Ovary (tissue), 9 donors: ENCODE data around the gene RNGTT. TPM values are rescaled to one million over a fixed set of nuclear protein-coding genes. Genes with fewer than 3 reads are reported as not detected.

Experiments
- DNase-seq, 5 donors: peaks; one replicate each; pipeline ENCODE4 v3.0.0-alpha.2; 2019 to 2020
- H3K27ac ChIP-seq, 2 donors: fragments of 200-600 bp; one replicate each; pipeline versions ENCODE4 v1.5.1 to v1.8.0; 2019 to 2022
- H3K27me3 ChIP-seq: fragments of 200-600 bp; one replicate; pipeline ENCODE4 v1.8.0; 2022
- H3K36me3 ChIP-seq: fragments of 200-600 bp; sonication (generic); one replicate; pipeline ENCODE4 v1.5.1; 2019
- H3K4me1 ChIP-seq: one replicate; pipeline ENCODE4 v1.8.1; 2013; ENCODE audit warnings: mild to moderate bottlenecking, moderate library complexity; ENCODE audit not compliant: insufficient read depth
- H3K4me3 ChIP-seq: fragments of 200-600 bp; sonication (generic); one replicate; pipeline ENCODE4 v1.5.1; 2017
- H3K9me3 ChIP-seq, 2 donors: fragments of 200-600 bp in 1 of 2; sonication (generic) in 1 of 2; one replicate each; pipeline versions ENCODE4 v1.5.1 to v1.8.1; 2013 to 2019; ENCODE audit warnings: mild to moderate bottlenecking in 1 of 2, moderate library complexity in 1 of 2
- EP300 ChIP-seq: sonication (generic); formaldehyde crosslinking; IDR thresholded peaks from one replicate; pipeline ENCODE4 v1.6.1; 2017; ENCODE audit warnings: antibody characterized with exemption
- POLR2A ChIP-seq: fragments of 450-650 bp; IDR thresholded peaks from one replicate; pipeline ENCODE4 v1.6.1; 2017; ENCODE audit warnings: antibody characterized with exemption, mild to moderate bottlenecking, moderate library complexity
- WGBS, 3 donors: extraction: QIAGEN DNeasy Blood & Tissue Kit in 1 of 3; methylation state at CpG; one replicate each; pipeline versions ENCODE4 v1.1.5 to v1.1.7; 2013 to 2017; 5-methylcytosine and 5-hydroxymethylcytosine counted together
- intact Hi-C, 4 donors: fragments of 100-400 bp; cut with DNase I; formaldehyde crosslinking; loops; one replicate each; pipeline versions ENCODE4 v1.11.0 to v1.15.1; 2022 to 2023
- polyA plus RNA-seq, 2 donors: library from polyadenylated mRNA; stranded (reverse); fragments of 200-250 nt in 1 of 2; fragments of 350-450 nt in 1 of 2; fragmentation: Illumina TruSeq in 1 of 2; extraction: RNeasy Lipid Tissue Mini Kit (QIAGEN cat#74804) in 1 of 2; gene quantifications; one replicate each; pipeline ENCODE4 v1.2.3, GENCODE V29; 2013 to 2014
- total RNA-seq, 7 donors: library from RNA; depleted of rRNA in 2 of 7; stranded (reverse); fragments of >200 nt in 2 of 7; fragmentation: NEBNext Ultra II Directional in 3 of 7; extraction: Animal tissue kit (Norgen Biotek cat#: 25700) in 3 of 7; gene quantifications; one replicate each; pipeline versions ENCODE4 v1.1.0 to v1.2.4, GENCODE V29; 2016 to 2023
- TF ChIP-seq, protein P1 (sequence below), 3 donors: fragments of 450-650 bp in 2 of 3; fragments of 200-600 bp in 1 of 3; IDR thresholded peaks; one replicate each; pipeline versions ENCODE4 v1.5.1 to v1.8.0; 2016 to 2022; ENCODE audit warnings: antibody characterized with exemption in 3 of 3, mild to moderate bottlenecking in 1 of 3
- donor health status: DM: no; HTN: no; CAD: no; lungs with moderate emphysema.
- donor health status: DM: no; HTN: no; CAD: no.
- donor health status: Bipolar disorder and iron deficiency.
- donor health status: DM: yes; HTN: yes; CAD: no.
- donor health status: DM: no; HTN: no; CAD: no.
- donor health status: DM: yes; HTN: yes; CAD: no.

The RNGTT gene
- total and polyA plus RNA-seq, 9 donors: 3.9 to 17.9 (median 10.5) TPM

GRCh38 chr6:88825856-88826255, 137.6 kb downstream of the RNGTT start:
- Histone ChIP-seq H3K27ac (no peak overlapping the region), H3K27me3 (no peaks in the 10 kb centered on the region), H3K9me3 (no peaks in the 10 kb centered on the region), H3K4me3 (no peak overlapping the region), H3K4me1 (no peaks in the 10 kb centered on the region), H3K36me3 (no peaks in the 10 kb centered on the region)
- intact Hi-C loops: no loop called here
- DNase-seq: no peak
- WGBS, 3 donors: 92 to 96% (median 95%) methylated on average over 3 of the region's 3 CpGs
- TF ChIP-seq POLR2A (no peak), EP300 (no peak)
- TF ChIP-seq, protein P1, sequence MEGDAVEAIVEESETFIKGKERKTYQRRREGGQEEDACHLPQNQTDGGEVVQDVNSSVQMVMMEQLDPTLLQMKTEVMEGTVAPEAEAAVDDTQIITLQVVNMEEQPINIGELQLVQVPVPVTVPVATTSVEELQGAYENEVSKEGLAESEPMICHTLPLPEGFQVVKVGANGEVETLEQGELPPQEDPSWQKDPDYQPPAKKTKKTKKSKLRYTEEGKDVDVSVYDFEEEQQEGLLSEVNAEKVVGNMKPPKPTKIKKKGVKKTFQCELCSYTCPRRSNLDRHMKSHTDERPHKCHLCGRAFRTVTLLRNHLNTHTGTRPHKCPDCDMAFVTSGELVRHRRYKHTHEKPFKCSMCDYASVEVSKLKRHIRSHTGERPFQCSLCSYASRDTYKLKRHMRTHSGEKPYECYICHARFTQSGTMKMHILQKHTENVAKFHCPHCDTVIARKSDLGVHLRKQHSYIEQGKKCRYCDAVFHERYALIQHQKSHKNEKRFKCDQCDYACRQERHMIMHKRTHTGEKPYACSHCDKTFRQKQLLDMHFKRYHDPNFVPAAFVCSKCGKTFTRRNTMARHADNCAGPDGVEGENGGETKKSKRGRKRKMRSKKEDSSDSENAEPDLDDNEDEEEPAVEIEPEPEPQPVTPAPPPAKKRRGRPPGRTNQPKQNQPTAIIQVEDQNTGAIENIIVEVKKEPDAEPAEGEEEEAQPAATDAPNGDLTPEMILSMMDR (IDR thresholded peaks at IDR 0.05): no peak

GRCh38 chr6:88823998-88824397, 139.4 kb downstream of the RNGTT start:
- Histone ChIP-seq H3K9me3 (no peaks in the 10 kb centered on the region), H3K27me3 (no peaks in the 10 kb centered on the region), H3K4me1 (no peaks in the 10 kb centered on the region), H3K4me3 (no peak overlapping the region), H3K27ac (no peak overlapping the region), H3K36me3 (no peaks in the 10 kb centered on the region)
- intact Hi-C loops: no loop called here
- no peak for TF ChIP-seq EP300
- no peak for TF ChIP-seq POLR2A
- TF ChIP-seq, protein P1 (IDR thresholded peaks at IDR 0.05): no peak
- 62 to 81% (median 66%) methylated on average over 2 of the region's 2 CpGs for WGBS, 3 donors
- no peak for DNase-seq

DNA sequence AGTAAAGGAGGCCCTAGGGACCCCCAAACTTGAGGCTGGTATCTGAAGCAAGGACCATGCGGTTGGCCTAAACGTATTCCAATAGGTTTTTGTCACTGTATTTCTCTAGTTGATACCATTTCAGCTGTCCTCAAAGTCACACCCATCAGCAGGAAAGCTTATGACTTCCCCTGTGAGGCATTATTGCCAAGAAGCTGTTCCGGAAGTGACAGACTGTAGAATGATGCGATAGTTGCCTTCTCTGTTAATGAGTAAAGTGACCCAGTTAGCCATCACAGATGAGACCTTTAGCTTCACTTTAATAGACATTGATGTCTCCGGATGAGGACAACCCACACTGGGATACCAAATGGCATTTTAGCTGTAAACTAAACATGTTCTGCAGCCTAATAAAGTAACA, 147.9 kb downstream of the RNGTT start:
- H3K4me1 ChIP-seq: no peaks in the 10 kb centered on the region
- intact Hi-C loops: loop anchor here in 1 of 4 donors (2.0 kb wide), 1 partner anchor 29 kb away; no protein-coding TSS in a partner anchor
- no peaks in the 10 kb centered on the region for H3K27me3 ChIP-seq
- no peak overlapping the region for H3K4me3 ChIP-seq
- 88 to 97% (median 93%) methylated on average over 5 of the region's 5 CpGs for WGBS, 3 donors
- TF ChIP-seq, protein P1 (IDR thresholded peaks at IDR 0.05): no peak
- TF ChIP-seq POLR2A (no peak), EP300 (no peak)
- H3K36me3 ChIP-seq: no peaks in the 10 kb centered on the region
- H3K27ac ChIP-seq: no peak overlapping the region
- H3K9me3 ChIP-seq: no peaks in the 10 kb centered on the region
- DNase-seq: no peak

DNA sequence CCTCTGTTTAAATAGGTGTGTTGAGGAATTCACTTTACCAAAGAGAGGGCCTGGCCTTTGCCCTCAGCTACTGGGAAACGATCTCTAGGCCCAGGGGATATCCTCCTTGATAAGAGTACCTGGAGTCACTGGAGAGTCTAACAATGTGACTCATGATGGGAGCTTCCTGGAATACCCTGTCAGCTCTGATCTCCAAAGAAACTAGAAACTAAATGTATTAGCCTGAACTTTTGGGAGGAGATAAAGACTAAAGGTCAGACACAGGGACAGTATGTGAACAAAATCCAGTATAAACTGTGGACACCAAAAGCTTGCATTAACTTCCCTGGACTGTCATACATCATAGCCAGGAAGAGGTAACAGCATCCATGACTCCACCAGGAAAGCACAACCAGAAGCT, 148.5 kb downstream of the RNGTT start:
- H3K36me3 ChIP-seq: no peaks in the 10 kb centered on the region
- TF ChIP-seq POLR2A (no peak), EP300 (no peak)
- TF ChIP-seq, protein P1 (IDR thresholded peaks at IDR 0.05): no peak
- WGBS, 3 donors: 72 to 85% (median 79%) methylated on average over 1 of the region's 1 CpG
- no peak for DNase-seq
- H3K27me3 ChIP-seq: no peaks in the 10 kb centered on the region
- no peaks in the 10 kb centered on the region for H3K9me3 ChIP-seq
- H3K27ac ChIP-seq: no peak overlapping the region
- H3K4me1 ChIP-seq: no peaks in the 10 kb centered on the region
- no peak overlapping the region for H3K4me3 ChIP-seq
- intact Hi-C loops: loop anchor here in 1 of 4 donors (2.0 kb wide), 1 partner anchor 30 kb away; no protein-coding TSS in a partner anchor
